Measurements from ENCODE around the gene ROBO1.

GRCh38 chr3:78919021-78919755, 848.6 kb downstream of the ROBO1 start:
- TF ChIP-seq CTCF (IDR thresholded peaks at IDR 0.05; ENCODE audit: low read length), result no peak
- TF ChIP-seq EZH2 (optimal IDR thresholded peaks at IDR 0.05; ENCODE audit: low read depth, low read length), result no peak
- TF ChIP-seq EZH2phosphoT487 (IDR thresholded peaks at IDR 0.05; ENCODE audit: low read length), result no peak

Measured in MM.1S (cell line).